NCI-H2196 (cell line): Measurements from ENCODE around the gene CYB5R3.
"Not testable (repeated sequence)": the region's sequence is repeated elsewhere in the genome, so short reads cannot be mapped to it uniquely, and the experiment has no call there.

Source experiments
- DNase-seq: peaks from one replicate; lab custom pipeline; 2025; ENCODE audit not compliant: unreplicated experiment; lab: John Stamatoyannopoulos, UW

The CYB5R3 gene

GRCh38 chr22:42575996-42576574 lies 73.1 kb downstream of the CYB5R3 start:
- not testable (repeated sequence) for DNase-seq

GRCh38 chr22:42574468-42574867 lies 74.7 kb downstream of the CYB5R3 start:
- not testable (repeated sequence) for DNase-seq

- not testable (repeated sequence) for DNase-seq
Observed at GRCh38 chr22:42574046-42574445, 75.1 kb downstream of the CYB5R3 start.

GRCh38 chr22:42571068-42571467 lies 78.1 kb downstream of the CYB5R3 start:
- DNase-seq: not testable (repeated sequence)

GRCh38 chr22:42570580-42570979 lies 78.6 kb downstream of the CYB5R3 start:
- not testable (repeated sequence) for DNase-seq

GRCh38 chr22:42567950-42568349 lies 81.2 kb downstream of the CYB5R3 start:
- not testable (repeated sequence) for DNase-seq
